Caco-2 (cell line): ENCODE measurements around the gene SMOC2. TPM values are rescaled to one million over a fixed set of nuclear protein-coding genes. Genes with fewer than 3 reads are reported as not detected.

Source experiments
- BruUV-seq: library from RNA; stranded (reverse); fragments of 400-500 nt; replicated peaks from 2 replicates; lab custom pipeline; 2021; lab: Mats Ljungman, UMichigan
- CTCF ChIA-PET: fragments of 300-600 bp; sonication (Branson Sonifier 250); formaldehyde crosslinking; loops from one replicate; lab custom pipeline; 2022; ENCODE audit warnings: antibody characterized with exemption; lab: Charles Lee
- POLR2A ChIA-PET: fragments of 300-600 bp; sonication (Branson Sonifier 250); formaldehyde crosslinking; loops from one replicate; lab custom pipeline; 2022; ENCODE audit warnings: antibody characterized with exemption; lab: Charles Lee
- DNase-seq, 2 experiments: peaks; one replicate each; pipeline versions ENCODE4 v3.0.0 to v3.0.0-alpha.2; 2020 to 2022
- H3K27me3 ChIP-seq: replicated peaks from 2 replicates; pipeline ENCODE4 v1.6.0; 2011; ENCODE audit warnings: low read length; ENCODE audit not compliant: control insufficient read depth, insufficient read depth
- H3K36me3 ChIP-seq: 2 replicates; pipeline ENCODE4 v1.5.1; 2011; ENCODE audit warnings: low read length; ENCODE audit not compliant: control insufficient read depth, insufficient read depth
- H3K4me1 ChIP-seq: fragments of 250-450 bp; sonication (Bioruptor Pico); 2 replicates; pipeline ENCODE4 v1.5.1; 2020; ENCODE audit warnings: mild to moderate bottlenecking
- H3K4me3 ChIP-seq: 2 replicates; pipeline ENCODE4 v1.5.1; 2011; ENCODE audit warnings: low read depth, mild to moderate bottlenecking, control low read depth, low read length
- H3K9me3 ChIP-seq: fragments of 250-450 bp; sonication (Bioruptor Pico); 2 replicates; pipeline ENCODE4 v1.5.1; 2020; ENCODE audit warnings: mild to moderate bottlenecking, moderate library complexity
- H3K27ac Mint-ChIP-seq: one replicate; pipeline ENCODE4 v1.8.0; 2022; ENCODE audit warnings: mixed read lengths; ENCODE audit not compliant: unreplicated experiment
- H3K27me3 Mint-ChIP-seq: one replicate; pipeline ENCODE4 v1.8.0; 2022; ENCODE audit warnings: mixed read lengths; ENCODE audit not compliant: insufficient read depth, unreplicated experiment
- H3K36me3 Mint-ChIP-seq: one replicate; pipeline ENCODE4 v1.8.0; 2022; ENCODE audit warnings: mild to moderate bottlenecking, mixed read lengths; ENCODE audit not compliant: insufficient read depth, unreplicated experiment
- H3K4me1 Mint-ChIP-seq: one replicate; pipeline ENCODE4 v1.8.0; 2022; ENCODE audit warnings: low read depth, mixed read lengths; ENCODE audit not compliant: unreplicated experiment
- H3K4me3 Mint-ChIP-seq: one replicate; pipeline ENCODE4 v1.8.0; 2022; ENCODE audit warnings: mild to moderate bottlenecking, moderate library complexity, mixed read lengths; ENCODE audit not compliant: unreplicated experiment
- H3K9me3 Mint-ChIP-seq: one replicate; pipeline ENCODE4 v1.8.0; 2022; ENCODE audit warnings: mixed read lengths; ENCODE audit not compliant: unreplicated experiment
- CTCF ChIP-seq, 2 experiments: fragments of 200-600 bp in 1 of 2; IDR thresholded peaks; 1 replicate in 1 of 2; 2 replicates in 1 of 2; pipeline versions ENCODE4 v1.5.1 to v1.8.0; 2011 to 2022; ENCODE audit warnings: antibody characterized with exemption in 1 of 2, control low read depth in 1 of 2, inconsistent platforms in 1 of 2, low read depth in 1 of 2, low read length in 1 of 2, mild to moderate bottlenecking in 1 of 2, moderate library complexity in 1 of 2; ENCODE audit not compliant: insufficient read depth in 1 of 2, severe bottlenecking in 1 of 2, unreplicated experiment in 1 of 2
- intact Hi-C: fragments of 100-400 bp; cut with micrococcal nuclease; formaldehyde crosslinking; loops from one replicate; pipeline ENCODE4 v1.10.0; 2022; ENCODE audit not compliant: unreplicated experiment
- total RNA-seq: library from RNA; stranded (reverse); gene quantifications from 2 replicates; pipeline ENCODE4 v1.2.3, GENCODE V29; 2022

The SMOC2 gene
- total RNA-seq, 1 experiment from 2014 or later, result 2.8 TPM

- no peaks in the 10 kb centered on the region for H3K27me3 ChIP-seq
- Mint-ChIP-seq H3K9me3 (peaks cover 41% of the 10 kb centered on the region), H3K36me3 (no peaks in the 10 kb centered on the region), H3K4me1 (peaks cover 6% of the 10 kb centered on the region), H3K27me3 (no peaks in the 10 kb centered on the region), H3K4me3 (no peak overlapping the region), H3K27ac (no peak overlapping the region)
- TF ChIP-seq CTCF (IDR thresholded peaks at IDR 0.05; ENCODE audit: insufficient read depth in 1 of 2, low read depth in 1 of 2, low read length in 1 of 2, severe bottlenecking in 1 of 2, unreplicated experiment in 1 of 2), result no peak
- peak in 1 of 2 experiments; percentile 13 for DNase-seq
- intact Hi-C loops, result no loop called here
- CTCF ChIA-PET, result interaction anchor here (1.0 kb wide), 1 partner anchor 285 kb away, joined by 3 read pairs; no protein-coding TSS in a partner anchor
- POLR2A ChIA-PET, result no interaction called here
- H3K36me3 ChIP-seq, result no peaks in the 10 kb centered on the region
- H3K4me1 ChIP-seq, result no peaks in the 10 kb centered on the region
- no TSS peak for BruUV-seq
- peaks cover 3% of the 10 kb centered on the region; the same call in 1 of the 2 replicates for H3K9me3 ChIP-seq
- no peak overlapping the region for H3K4me3 ChIP-seq
Measured at GRCh38 chr6:168658059-168658458, 217.1 kb downstream of the SMOC2 start.

DNA sequence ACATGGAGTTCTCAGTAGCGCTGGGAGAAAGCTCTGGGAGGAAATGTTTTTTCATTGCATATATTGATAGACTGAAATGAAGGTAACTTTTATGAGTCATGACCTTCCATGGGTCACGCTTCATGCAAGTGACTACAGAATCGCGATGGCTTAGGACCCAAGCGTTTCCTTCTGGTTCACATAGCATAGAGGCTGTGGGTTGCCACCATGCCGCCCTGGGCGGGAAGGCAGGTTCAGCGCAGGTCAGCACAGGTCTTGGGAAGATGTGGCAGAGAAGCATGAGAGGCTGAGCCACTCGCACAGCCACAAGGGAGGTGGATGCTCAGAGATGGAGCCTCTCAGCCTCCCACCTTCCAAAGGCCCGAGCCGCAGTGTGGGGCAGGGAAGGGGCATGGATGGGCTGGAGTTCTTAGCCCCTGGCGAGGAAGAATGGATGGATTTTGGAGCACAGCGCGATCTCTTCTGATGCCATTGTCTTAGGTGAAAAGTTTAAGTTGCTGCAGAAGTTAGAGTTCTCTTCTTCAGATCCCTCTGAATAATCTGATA lies 219.5 kb downstream of the SMOC2 start:
- ChIA-PET POLR2A (no interaction called here), CTCF (no interaction called here)
- Mint-ChIP-seq H3K27ac (no peak overlapping the region), H3K36me3 (no peaks in the 10 kb centered on the region), H3K9me3 (peaks cover 48% of the 10 kb centered on the region), H3K27me3 (no peaks in the 10 kb centered on the region), H3K4me1 (peaks cover 6% of the 10 kb centered on the region), H3K4me3 (no peak overlapping the region)
- H3K27me3 ChIP-seq, result no peaks in the 10 kb centered on the region
- H3K4me3 ChIP-seq, result no peak overlapping the region
- DNase-seq, result no peak
- H3K9me3 ChIP-seq, result peaks cover 3% of the 10 kb centered on the region; the same call in 1 of the 2 replicates
- intact Hi-C loops, result no loop called here
- no peaks in the 10 kb centered on the region for H3K36me3 ChIP-seq
- no TSS peak for BruUV-seq
- no peak for TF ChIP-seq CTCF (IDR thresholded peaks at IDR 0.05; ENCODE audit: insufficient read depth in 1 of 2, low read depth in 1 of 2, low read length in 1 of 2, severe bottlenecking in 1 of 2, unreplicated experiment in 1 of 2)
- H3K4me1 ChIP-seq, result no peaks in the 10 kb centered on the region

- Mint-ChIP-seq H3K4me3 (no peak overlapping the region), H3K9me3 (peaks cover 35% of the 10 kb centered on the region), H3K4me1 (peaks cover 11% of the 10 kb centered on the region), H3K36me3 (peaks cover 7% of the 10 kb centered on the region), H3K27me3 (no peaks in the 10 kb centered on the region), H3K27ac (no peak overlapping the region)
- Histone ChIP-seq H3K36me3 (no peaks in the 10 kb centered on the region), H3K9me3 (peaks cover 3% of the 10 kb centered on the region; the same call in 1 of the 2 replicates), H3K27me3 (no peaks in the 10 kb centered on the region), H3K4me3 (no peak overlapping the region), H3K4me1 (no peaks in the 10 kb centered on the region)
- no TSS peak for BruUV-seq
- intact Hi-C loops, result no loop called here
- ChIA-PET CTCF (no interaction called here), POLR2A (no interaction called here)
- TF ChIP-seq CTCF (IDR thresholded peaks at IDR 0.05; ENCODE audit: insufficient read depth in 1 of 2, low read depth in 1 of 2, low read length in 1 of 2, severe bottlenecking in 1 of 2, unreplicated experiment in 1 of 2), result no peak
- no peak for DNase-seq
Measured at GRCh38 chr6:168662301-168662936, 221.4 kb downstream of the SMOC2 start.
